Neural progenitor cell (in vitro differentiated cells): ENCODE results near the gene PLCG2.

Source experiments
- CTCF ChIP-seq: fragments of 200-600 bp; sonication (generic); IDR thresholded peaks from 2 replicates; pipeline ENCODE4 v1.5.1; 2017; ENCODE audit warnings: antibody characterized with exemption, mild to moderate bottlenecking
- EZH2 ChIP-seq: fragments of 200-600 bp; sonication (generic); IDR thresholded peaks from 2 replicates; pipeline ENCODE4 v1.6.1; 2017; ENCODE audit warnings: antibody characterized with exemption, mild to moderate bottlenecking, moderate library complexity
- EZH2phosphoT487 ChIP-seq: fragments of 200-600 bp; sonication (generic); IDR thresholded peaks from 2 replicates; pipeline ENCODE4 v1.6.1; 2017; ENCODE audit warnings: antibody characterized with exemption

- no peak for TF ChIP-seq CTCF
- TF ChIP-seq EZH2: no peak
- no peak for TF ChIP-seq EZH2phosphoT487
Observed at GRCh38 chr16:81848306-81848853, 69.3 kb downstream of the PLCG2 start.
